H7 (cell line): Measurements from ENCODE around the gene SMIM9. TPM values are rescaled to one million over a fixed set of nuclear protein-coding genes. Genes with fewer than 3 reads are reported as not detected.
"Not testable (repeated sequence)": the region's sequence is repeated elsewhere in the genome, so short reads cannot be mapped to it uniquely, and the experiment has no call there.

Experiments used
- DNase-seq: peaks from one replicate; pipeline ENCODE4 v3.0.0; 2012
- H3K27me3 ChIP-seq: 2 replicates; pipeline ENCODE4 v1.6.0; 2011; ENCODE audit warnings: mild to moderate bottlenecking, low read length; ENCODE audit not compliant: control insufficient read depth, insufficient read depth
- H3K36me3 ChIP-seq: replicated peaks from 2 replicates; pipeline ENCODE4 v1.5.1; 2011; ENCODE audit warnings: low read length; ENCODE audit not compliant: control insufficient read depth, insufficient read depth
- H3K4me3 ChIP-seq: 2 replicates; pipeline ENCODE4 v1.5.1; 2011; ENCODE audit warnings: low read depth, mild to moderate bottlenecking, control low read depth, low read length, moderate library complexity; ENCODE audit not compliant: insufficient read depth
- total RNA-seq: library from RNA; depleted of rRNA; stranded (reverse); fragments of >200 nt; shearing (Covaris generic); gene quantifications from 2 replicates; pipeline ENCODE4 v1.2.3, GENCODE V29; 2014

The SMIM9 gene
- total RNA-seq, 1 experiment from 2014 or later, result not detected

DNA sequence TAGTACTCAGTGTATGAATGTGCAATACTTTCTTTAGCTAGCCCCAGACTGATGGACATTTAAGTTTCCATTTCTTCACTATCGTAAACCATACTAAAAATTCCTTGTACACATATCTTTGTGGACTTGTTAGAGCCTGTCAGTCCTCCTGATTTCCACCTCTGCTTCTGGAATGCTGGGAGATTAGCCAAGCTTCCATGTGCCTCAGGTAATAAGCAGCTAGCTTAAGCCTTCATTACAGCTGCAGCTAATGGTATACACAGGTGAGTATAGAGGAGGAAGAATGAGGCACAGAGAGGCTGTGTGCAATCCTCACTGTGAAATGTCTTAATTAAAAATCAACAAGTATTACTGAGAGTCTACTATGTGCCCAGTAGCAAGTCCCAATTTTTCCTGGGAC lies 9.8 kb downstream of the SMIM9 start:
- Histone ChIP-seq H3K36me3 (no peaks in the 10 kb centered on the region), H3K27me3 (no peaks in the 10 kb centered on the region), H3K4me3 (no peak overlapping the region)
- no peak for DNase-seq

- Histone ChIP-seq H3K4me3 (no peak overlapping the region), H3K27me3 (no peaks in the 10 kb centered on the region), H3K36me3 (no peaks in the 10 kb centered on the region)
- DNase-seq, result peak; percentile 24
Observed at GRCh38 chrX:154822029-154822428, 12.4 kb downstream of the SMIM9 start.

DNA sequence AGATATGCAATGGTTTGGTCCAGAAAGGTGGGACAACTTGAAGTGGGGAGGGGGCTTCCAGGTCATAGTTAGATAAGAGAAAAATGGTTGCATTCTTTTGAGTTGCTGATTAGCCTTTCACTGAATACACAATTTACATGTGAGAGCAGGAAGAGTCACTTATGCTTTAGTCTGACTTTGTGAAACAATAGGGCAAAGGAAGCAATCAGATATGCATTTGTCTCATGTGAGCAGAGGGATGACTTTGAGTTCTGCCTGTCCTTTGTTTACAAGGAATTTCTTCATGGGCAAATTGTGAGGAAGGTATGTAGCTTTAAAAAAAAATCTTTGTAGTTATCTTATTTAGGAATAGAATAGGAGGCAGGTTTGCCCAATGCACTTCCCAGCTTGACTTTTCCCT lies 12.9 kb downstream of the SMIM9 start:
- Histone ChIP-seq H3K4me3 (no peak overlapping the region), H3K27me3 (no peaks in the 10 kb centered on the region), H3K36me3 (no peaks in the 10 kb centered on the region)
- no peak for DNase-seq

GRCh38 chrX:154819771-154820341 lies 14.6 kb downstream of the SMIM9 start:
- Histone ChIP-seq H3K27me3 (no peaks in the 10 kb centered on the region), H3K4me3 (no peak overlapping the region; the same call in 1 of the 2 replicates), H3K36me3 (no peaks in the 10 kb centered on the region)
- DNase-seq, result no peak

DNA sequence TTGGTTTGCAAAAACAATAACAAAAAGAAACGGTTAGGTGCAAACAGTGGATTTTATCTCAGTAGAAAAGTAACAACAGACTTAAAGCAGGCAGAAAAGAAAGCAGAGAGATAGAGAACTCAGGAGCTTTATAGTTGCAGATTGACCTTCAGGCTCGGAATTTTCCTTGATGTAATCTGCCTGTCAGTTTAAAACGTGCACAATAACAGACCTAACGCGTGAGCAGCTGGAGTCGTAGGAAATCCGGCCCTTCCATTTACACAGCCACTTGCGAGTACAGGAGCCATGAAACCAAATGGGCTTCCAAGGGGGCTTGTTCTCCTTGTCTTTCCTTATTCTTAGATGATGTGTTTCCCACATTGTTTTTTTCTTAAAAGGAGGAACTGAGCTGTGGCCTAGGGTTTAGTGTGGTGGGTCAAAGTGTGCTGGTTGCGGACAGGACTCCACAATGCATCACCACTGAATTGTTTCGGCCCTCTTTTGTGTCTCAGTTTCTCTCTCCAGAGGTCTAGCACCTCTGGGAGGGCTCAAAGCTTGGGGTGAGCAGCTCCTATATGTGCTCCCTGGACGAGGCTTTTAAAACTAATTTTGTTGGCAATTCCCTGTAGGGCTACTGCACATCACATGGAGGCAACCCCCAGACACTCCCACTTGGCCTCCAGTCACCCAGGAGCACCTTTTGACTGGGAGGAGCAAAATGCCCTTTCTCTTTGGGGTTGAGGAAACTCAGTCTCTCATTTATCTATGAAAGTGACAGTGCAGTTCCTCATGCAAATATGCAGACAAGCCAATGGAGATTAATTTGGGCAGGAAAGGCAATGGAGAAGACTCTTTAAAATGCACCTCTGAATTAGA lies 15.3 kb downstream of the SMIM9 start:
- no peak for DNase-seq
- H3K27me3 ChIP-seq, result no peaks in the 10 kb centered on the region
- H3K36me3 ChIP-seq, result no peaks in the 10 kb centered on the region
- H3K4me3 ChIP-seq, result no peak overlapping the region

DNA sequence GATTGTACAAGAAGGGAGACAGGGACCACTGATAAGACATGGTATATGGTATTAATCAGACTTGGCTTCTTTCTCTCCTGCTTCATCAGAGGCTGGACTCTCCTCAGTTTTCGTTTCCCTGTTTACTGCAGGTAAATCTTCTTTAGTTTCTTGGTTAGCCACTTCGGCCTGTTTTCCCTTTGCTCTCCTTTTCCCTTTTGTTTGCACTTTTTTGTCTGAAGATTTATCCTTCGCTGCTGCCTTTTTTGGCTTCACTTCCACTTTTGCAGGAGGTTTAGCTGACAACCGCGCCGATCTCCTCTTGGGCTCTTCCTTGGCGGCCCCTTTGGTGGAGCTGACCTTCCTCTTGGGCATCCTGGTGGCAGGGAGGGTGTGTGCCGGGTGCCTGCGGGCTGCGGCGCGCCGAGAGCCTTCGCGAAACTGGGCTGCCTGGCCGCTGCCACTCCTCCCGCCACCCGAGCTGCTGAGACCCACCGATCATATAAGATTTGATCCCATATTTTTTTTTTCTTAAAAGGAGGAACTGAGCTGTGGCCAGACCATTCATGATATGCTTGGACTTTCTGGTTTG lies 17.3 kb downstream of the SMIM9 start:
- not testable (repeated sequence) for H3K36me3 ChIP-seq, H3K4me3 ChIP-seq, H3K27me3 ChIP-seq, DNase-seq

- not testable (repeated sequence) for H3K4me3 ChIP-seq, DNase-seq, H3K36me3 ChIP-seq, H3K27me3 ChIP-seq
Observed at GRCh38 chrX:154816326-154816898, 18.1 kb downstream of the SMIM9 start.

GRCh38 chrX:154815274-154815818 lies 19.1 kb downstream of the SMIM9 start:
- Histone ChIP-seq H3K36me3 (no peaks in the 10 kb centered on the region), H3K27me3 (no peaks in the 10 kb centered on the region), H3K4me3 (no peak overlapping the region)
- no peak for DNase-seq

DNA sequence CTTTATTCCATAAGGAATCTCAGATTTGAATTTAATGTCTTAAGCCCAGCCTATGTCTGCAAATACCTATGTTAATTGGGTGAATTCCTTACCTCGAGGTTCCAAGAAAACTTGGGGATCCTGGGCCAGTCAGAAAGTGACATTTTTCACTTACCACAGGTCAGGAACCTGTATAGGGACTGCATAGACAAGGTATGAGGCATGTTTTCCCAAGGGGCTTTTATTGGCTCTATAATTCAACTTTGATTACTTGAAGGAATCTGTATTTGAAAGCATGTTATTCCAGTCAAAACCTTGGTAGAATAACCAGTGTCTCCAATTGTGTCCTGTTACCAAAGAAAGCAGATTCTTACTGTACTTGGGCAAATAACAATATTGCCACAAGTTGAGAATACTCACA lies 20.7 kb downstream of the SMIM9 start:
- Histone ChIP-seq H3K36me3 (no peaks in the 10 kb centered on the region), H3K27me3 (no peaks in the 10 kb centered on the region), H3K4me3 (no peak overlapping the region)
- DNase-seq, result no peak

DNA sequence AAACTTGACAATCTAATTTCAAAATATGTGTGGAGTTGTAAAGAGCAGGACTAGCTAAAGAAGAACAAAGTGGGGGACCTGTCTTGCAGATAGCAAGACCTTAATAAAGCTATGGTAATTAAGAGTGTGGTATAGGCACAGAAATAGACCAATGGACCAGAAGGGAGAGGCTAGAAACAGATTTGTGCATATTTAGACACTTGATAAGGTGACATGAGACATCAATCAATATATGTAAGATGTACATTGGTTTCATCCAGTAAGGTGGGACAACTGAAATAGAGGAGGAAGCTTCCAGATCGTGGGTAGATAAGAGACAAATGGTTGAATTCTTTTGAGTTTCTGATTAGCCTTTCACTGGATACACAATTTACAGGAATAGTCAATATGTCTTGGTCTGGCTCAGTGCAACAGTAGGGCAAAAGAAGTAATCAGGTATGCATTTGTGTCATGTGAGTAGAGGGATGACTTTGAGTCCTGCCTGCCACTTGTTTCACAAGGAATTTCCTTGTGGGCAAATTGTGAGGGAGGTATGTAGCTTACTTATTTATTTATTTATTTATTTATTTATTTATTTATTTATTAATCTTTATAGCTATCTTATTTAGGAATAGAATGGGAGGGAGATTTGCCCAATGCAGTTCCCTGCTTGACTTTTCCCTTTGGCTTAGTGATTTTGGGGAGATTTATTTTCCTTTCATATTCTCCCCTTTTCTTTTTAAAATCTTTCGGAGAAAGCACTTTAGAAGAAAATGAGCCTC lies 21.9 kb downstream of the SMIM9 start:
- no peak overlapping the region for H3K4me3 ChIP-seq
- H3K36me3 ChIP-seq, result no peaks in the 10 kb centered on the region
- DNase-seq, result no peak
- H3K27me3 ChIP-seq, result no peaks in the 10 kb centered on the region

DNA sequence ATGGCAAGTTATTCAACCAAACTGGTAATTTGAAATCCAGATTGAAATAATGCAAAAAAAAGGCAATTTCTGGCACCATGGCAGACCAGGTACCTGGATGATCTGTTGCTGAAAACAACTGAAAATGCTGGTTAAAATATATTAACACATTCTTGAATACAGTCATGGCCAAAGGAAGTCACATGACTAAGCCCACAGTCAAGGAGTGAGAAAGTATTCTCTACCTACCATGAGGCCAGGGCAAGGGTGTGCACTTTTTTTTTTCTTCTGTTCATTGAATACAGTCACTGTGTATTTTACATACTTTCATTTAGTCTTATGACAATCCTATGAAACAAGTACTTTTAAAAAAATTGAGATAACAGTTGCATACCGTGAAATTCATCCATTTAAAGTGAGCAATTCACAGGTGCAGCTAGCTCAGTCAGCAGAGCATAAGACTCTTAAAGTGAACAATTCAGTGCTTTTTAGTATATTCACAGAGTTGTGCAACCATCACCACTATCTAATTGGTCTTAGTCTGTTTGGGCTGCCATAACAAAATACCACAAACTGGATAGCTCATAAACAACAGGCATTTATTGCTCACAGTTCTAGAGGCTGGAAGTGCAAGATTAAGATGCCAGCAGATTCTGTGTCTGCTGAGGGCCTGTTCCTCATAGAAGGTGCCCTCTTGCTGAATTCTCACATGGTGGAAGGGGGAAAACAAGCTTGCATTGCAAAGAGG lies 24.4 kb downstream of the SMIM9 start:
- peaks cover under 1% of the 10 kb centered on the region; the same call in 1 of the 2 replicates for H3K27me3 ChIP-seq
- no peak for DNase-seq
- H3K36me3 ChIP-seq, result no peaks in the 10 kb centered on the region
- H3K4me3 ChIP-seq, result no peak overlapping the region

GRCh38 chrX:154806837-154807501 lies 27.5 kb downstream of the SMIM9 start:
- H3K36me3 ChIP-seq, result no peaks in the 10 kb centered on the region
- H3K4me3 ChIP-seq, result no peak overlapping the region
- no peak for DNase-seq
- H3K27me3 ChIP-seq, result peaks cover 7% of the 10 kb centered on the region; the same call in 1 of the 2 replicates

GRCh38 chrX:154805696-154806091 lies 28.8 kb downstream of the SMIM9 start:
- DNase-seq, result no peak
- no peaks in the 10 kb centered on the region for H3K36me3 ChIP-seq
- peak overlapping the region; percentile 57 for H3K4me3 ChIP-seq
- peaks cover 7% of the 10 kb centered on the region; the same call in 1 of the 2 replicates for H3K27me3 ChIP-seq
